Panc1 (cell line): Measurements from ENCODE around the gene MYO16. TPM values are rescaled to one million over a fixed set of nuclear protein-coding genes. Genes with fewer than 3 reads are reported as not detected.
"Not testable (repeated sequence)": the region's sequence is repeated elsewhere in the genome, so short reads cannot be mapped to it uniquely, and the experiment has no call there.

Source experiments
- ATAC-seq: fragments of 200-7000 bp; cut with Tn5 transposase; 2 replicates; pipeline ENCODE4 v1.9.1; 2020; ENCODE audit warnings: mild to moderate bottlenecking, moderate library complexity
- BruUV-seq: library from RNA; stranded (reverse); fragments of 400-500 nt; replicated peaks from 2 replicates; lab custom pipeline; 2021; lab: Mats Ljungman, UMichigan
- CTCF ChIA-PET: fragments of 300-600 bp; sonication (Branson Sonifier 250); formaldehyde crosslinking; loops from one replicate; lab custom pipeline; 2022; ENCODE audit warnings: antibody characterized with exemption; lab: Charles Lee
- POLR2A ChIA-PET: fragments of 300-600 bp; sonication (Branson Sonifier 250); formaldehyde crosslinking; loops from one replicate; lab custom pipeline; 2022; ENCODE audit warnings: antibody characterized with exemption; lab: Charles Lee
- DNase-seq: peaks from one replicate; pipeline ENCODE4 v3.0.0-alpha.2; 2010; ENCODE audit warnings: low read depth, low spot score
- H3K27ac ChIP-seq: 2 replicates; pipeline ENCODE4 v1.5.1; 2011; ENCODE audit warnings: mild to moderate bottlenecking, low read length, inconsistent platforms
- H3K27me3 ChIP-seq: fragments of 200-500 bp; sonication (Bioruptor generic); 2 replicates; pipeline ENCODE4 v1.6.0; 2014; ENCODE audit warnings: low read length, inconsistent platforms; ENCODE audit not compliant: control insufficient read depth, insufficient read depth
- H3K36me3 ChIP-seq: fragments of 200-500 bp; sonication (Bioruptor generic); 2 replicates; pipeline ENCODE4 v1.5.1; 2014; ENCODE audit warnings: inconsistent platforms, mild to moderate bottlenecking, low read length, moderate library complexity; ENCODE audit not compliant: control insufficient read depth, insufficient read depth
- H3K4me1 ChIP-seq: 2 replicates; pipeline ENCODE4 v1.5.1; 2011; ENCODE audit warnings: inconsistent platforms, mild to moderate bottlenecking, low read length, moderate library complexity; ENCODE audit not compliant: control insufficient read depth, insufficient read depth
- H3K4me3 ChIP-seq, 2 experiments: 2 replicates each; pipeline ENCODE4 v1.5.1; 2011 to 2012; ENCODE audit warnings: low read depth in 2 of 2, low read length in 2 of 2, mild to moderate bottlenecking in 2 of 2, inconsistent platforms in 1 of 2, moderate library complexity in 1 of 2
- H3K9me3 ChIP-seq: fragments of 200-500 bp; sonication (Bioruptor generic); 2 replicates; pipeline ENCODE4 v1.5.1; 2014; ENCODE audit warnings: low read depth, mild to moderate bottlenecking, inconsistent platforms, low read length, moderate library complexity; ENCODE audit not compliant: control insufficient read depth, insufficient read depth
- CTCF ChIP-seq: fragments of 450-650 bp; IDR thresholded peaks from 2 replicates; pipeline ENCODE4 v1.5.1; 2017; ENCODE audit warnings: mild to moderate bottlenecking
- POLR2AphosphoS5 ChIP-seq: IDR thresholded peaks from 2 replicates; pipeline ENCODE4 v1.6.1; 2012; ENCODE audit warnings: mild to moderate bottlenecking, low read depth, low read length, moderate library complexity
- REST ChIP-seq, 2 experiments: IDR thresholded peaks; 2 replicates each; pipeline ENCODE4 v1.6.1; 2011 to 2012; ENCODE audit warnings: low read depth in 2 of 2, control low read depth in 1 of 2, low read length in 1 of 2, mild to moderate bottlenecking in 1 of 2, moderate library complexity in 1 of 2; ENCODE audit not compliant: insufficient read depth in 1 of 2
- SIN3A ChIP-seq: IDR thresholded peaks from 2 replicates; pipeline ENCODE4 v1.6.1; 2012; ENCODE audit warnings: low read depth, mild to moderate bottlenecking, low read length, moderate library complexity, borderline replicate concordance; ENCODE audit not compliant: insufficient read depth
- TCF7L2 ChIP-seq: IDR thresholded peaks from 2 replicates; pipeline ENCODE4 v1.6.1; 2011; ENCODE audit warnings: mild to moderate bottlenecking, low read depth, low read length, inconsistent platforms
- in situ Hi-C: cut with HindIII; loops from 2 replicates; pipeline ENCODE4 v1.10.0; 2016; ENCODE audit warnings: low sequenced_read_pairs, low pct_unique_long_range_greater_than_20kb
- intact Hi-C: fragments of 100-400 bp; cut with micrococcal nuclease; formaldehyde crosslinking; loops from one replicate; pipeline ENCODE4 v1.10.0; 2022; ENCODE audit not compliant: unreplicated experiment
- total RNA-seq: library from RNA; stranded (reverse); gene quantifications from one replicate; pipeline ENCODE4 v1.2.1, GENCODE V29; 2021; ENCODE audit not compliant: unreplicated experiment

Gene MYO16
- total RNA-seq, 1 experiment from 2014 or later: 0.08 TPM

GRCh38 chr13:109214393-109214792, 585.0 kb downstream of the MYO16 start:
- ChIA-PET CTCF (no interaction called here), POLR2A (no interaction called here)
- TF ChIP-seq POLR2AphosphoS5 (no peak), SIN3A (no peak), REST (IDR thresholded peaks at IDR 0.05; ENCODE audit: insufficient read depth in 1 of 2, low read depth in 2 of 2, low read length in 1 of 2) (no peak), CTCF (no peak), TCF7L2 (no peak)
- in situ Hi-C loops (no loop called here), intact Hi-C loops (no loop called here)
- H3K4me1 ChIP-seq: peaks cover 5% of the 10 kb centered on the region; the same call in 1 of the 2 replicates
- no peaks in the 10 kb centered on the region for H3K27me3 ChIP-seq
- no peak for ATAC-seq
- H3K36me3 ChIP-seq: no peaks in the 10 kb centered on the region
- DNase-seq: no peak
- no peak overlapping the region for H3K27ac ChIP-seq
- no TSS peak for BruUV-seq
- H3K4me3 ChIP-seq: no peak overlapping the region
- H3K9me3 ChIP-seq: no peaks in the 10 kb centered on the region

GRCh38 chr13:109215377-109215776, 586.0 kb downstream of the MYO16 start:
- H3K27me3 ChIP-seq: no peaks in the 10 kb centered on the region
- CTCF ChIA-PET: no interaction called here
- intact Hi-C loops: no loop called here
- DNase-seq (no peak), ATAC-seq (no peak)
- H3K36me3 ChIP-seq: no peaks in the 10 kb centered on the region
- H3K4me1 ChIP-seq: peaks cover 5% of the 10 kb centered on the region; the same call in 1 of the 2 replicates
- POLR2A ChIA-PET: no interaction called here
- TF ChIP-seq REST (IDR thresholded peaks at IDR 0.05; ENCODE audit: insufficient read depth in 1 of 2, low read depth in 2 of 2, low read length in 1 of 2): no peak
- no peak for TF ChIP-seq CTCF
- TF ChIP-seq POLR2AphosphoS5: no peak
- no peak for TF ChIP-seq TCF7L2
- no peak for TF ChIP-seq SIN3A
- H3K4me3 ChIP-seq: no peak overlapping the region
- no peak overlapping the region for H3K27ac ChIP-seq
- BruUV-seq: no TSS peak
- no peaks in the 10 kb centered on the region for H3K9me3 ChIP-seq
- in situ Hi-C loops: no loop called here

- H3K4me1 ChIP-seq, DNase-seq, H3K27me3 ChIP-seq, ATAC-seq, POLR2A ChIA-PET, H3K9me3 ChIP-seq, CTCF ChIA-PET, H3K4me3 ChIP-seq, H3K36me3 ChIP-seq, in situ Hi-C loops, intact Hi-C loops, H3K27ac ChIP-seq, BruUV-seq: not testable (repeated sequence)
Observed at GRCh38 chr13:109217510-109217909, 588.1 kb downstream of the MYO16 start.
